ENCODE data around the gene SVOP.

DNA sequence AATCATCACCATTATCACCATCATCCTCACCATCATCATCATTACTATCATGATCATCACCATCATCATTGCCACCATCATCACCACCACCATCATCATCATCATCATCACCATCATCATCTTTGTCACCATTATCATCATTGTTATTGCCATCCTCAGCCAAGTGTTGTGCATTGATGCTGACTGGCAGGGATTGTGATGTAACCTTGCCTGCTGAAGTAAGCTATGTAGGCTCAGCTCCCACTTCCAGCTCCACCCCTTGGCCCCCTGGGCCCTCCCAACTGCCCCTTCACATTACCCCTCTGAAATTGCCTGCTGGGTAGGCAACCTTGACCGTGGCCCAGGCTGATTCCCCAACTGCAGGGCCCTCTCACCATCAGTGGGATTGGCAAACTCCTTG is 37.6 kb downstream of the SVOP start:
- TF ChIP-seq, protein P1, sequence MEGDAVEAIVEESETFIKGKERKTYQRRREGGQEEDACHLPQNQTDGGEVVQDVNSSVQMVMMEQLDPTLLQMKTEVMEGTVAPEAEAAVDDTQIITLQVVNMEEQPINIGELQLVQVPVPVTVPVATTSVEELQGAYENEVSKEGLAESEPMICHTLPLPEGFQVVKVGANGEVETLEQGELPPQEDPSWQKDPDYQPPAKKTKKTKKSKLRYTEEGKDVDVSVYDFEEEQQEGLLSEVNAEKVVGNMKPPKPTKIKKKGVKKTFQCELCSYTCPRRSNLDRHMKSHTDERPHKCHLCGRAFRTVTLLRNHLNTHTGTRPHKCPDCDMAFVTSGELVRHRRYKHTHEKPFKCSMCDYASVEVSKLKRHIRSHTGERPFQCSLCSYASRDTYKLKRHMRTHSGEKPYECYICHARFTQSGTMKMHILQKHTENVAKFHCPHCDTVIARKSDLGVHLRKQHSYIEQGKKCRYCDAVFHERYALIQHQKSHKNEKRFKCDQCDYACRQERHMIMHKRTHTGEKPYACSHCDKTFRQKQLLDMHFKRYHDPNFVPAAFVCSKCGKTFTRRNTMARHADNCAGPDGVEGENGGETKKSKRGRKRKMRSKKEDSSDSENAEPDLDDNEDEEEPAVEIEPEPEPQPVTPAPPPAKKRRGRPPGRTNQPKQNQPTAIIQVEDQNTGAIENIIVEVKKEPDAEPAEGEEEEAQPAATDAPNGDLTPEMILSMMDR (conservative IDR thresholded peaks at IDR 0.05 in 1 of 2, IDR thresholded peaks at IDR 0.05 in 1 of 2; ENCODE audit: low read depth in 1 of 2, low read length in 2 of 2) = no peak
- TF ChIP-seq EZH2 (IDR thresholded peaks at IDR 0.05; ENCODE audit: low read length, missing control alignments) = no peak
